PC-9 (cell line): Measurements from ENCODE around the gene RFFL.

Experiments
- EZH2 ChIP-seq: fragments of 200-600 bp; sonication (generic); IDR thresholded peaks from 2 replicates; pipeline ENCODE4 v1.8.0; 2017; ENCODE audit warnings: antibody characterized with exemption, low read depth
- TF ChIP-seq, protein P1 (sequence below): fragments of 200-600 bp; sonication (generic); conservative IDR thresholded peaks from 2 replicates; pipeline ENCODE4 v1.6.1; 2017; ENCODE audit warnings: mixed run types, antibody characterized with exemption, mild to moderate bottlenecking, moderate library complexity

DNA sequence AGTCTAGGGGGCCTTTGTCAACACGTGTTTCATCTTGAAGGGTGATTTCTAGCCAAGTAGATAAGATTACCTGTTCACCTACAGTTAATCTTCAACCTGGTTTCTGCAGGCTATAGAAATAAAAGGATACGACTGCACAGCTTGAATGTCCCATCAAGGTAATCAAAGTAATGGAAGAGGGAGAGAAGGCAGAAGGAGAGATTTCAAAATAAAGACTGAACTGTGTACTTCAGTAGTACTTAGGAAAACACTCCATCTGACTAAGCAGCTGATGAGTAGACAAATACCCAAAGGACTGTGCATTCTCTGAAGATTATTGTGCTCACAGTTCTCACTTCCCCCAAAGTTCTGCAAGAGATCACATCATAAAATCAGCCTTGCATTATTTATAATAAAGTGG lies 5.8 kb upstream of the RFFL start:
- TF ChIP-seq, protein P1, sequence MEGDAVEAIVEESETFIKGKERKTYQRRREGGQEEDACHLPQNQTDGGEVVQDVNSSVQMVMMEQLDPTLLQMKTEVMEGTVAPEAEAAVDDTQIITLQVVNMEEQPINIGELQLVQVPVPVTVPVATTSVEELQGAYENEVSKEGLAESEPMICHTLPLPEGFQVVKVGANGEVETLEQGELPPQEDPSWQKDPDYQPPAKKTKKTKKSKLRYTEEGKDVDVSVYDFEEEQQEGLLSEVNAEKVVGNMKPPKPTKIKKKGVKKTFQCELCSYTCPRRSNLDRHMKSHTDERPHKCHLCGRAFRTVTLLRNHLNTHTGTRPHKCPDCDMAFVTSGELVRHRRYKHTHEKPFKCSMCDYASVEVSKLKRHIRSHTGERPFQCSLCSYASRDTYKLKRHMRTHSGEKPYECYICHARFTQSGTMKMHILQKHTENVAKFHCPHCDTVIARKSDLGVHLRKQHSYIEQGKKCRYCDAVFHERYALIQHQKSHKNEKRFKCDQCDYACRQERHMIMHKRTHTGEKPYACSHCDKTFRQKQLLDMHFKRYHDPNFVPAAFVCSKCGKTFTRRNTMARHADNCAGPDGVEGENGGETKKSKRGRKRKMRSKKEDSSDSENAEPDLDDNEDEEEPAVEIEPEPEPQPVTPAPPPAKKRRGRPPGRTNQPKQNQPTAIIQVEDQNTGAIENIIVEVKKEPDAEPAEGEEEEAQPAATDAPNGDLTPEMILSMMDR: no peak
- TF ChIP-seq EZH2: no peak
